GM21447 (cell line): Measurements from ENCODE around the gene ID1.
"Not testable (repeated sequence)": the region's sequence is repeated elsewhere in the genome, so short reads cannot be mapped to it uniquely, and the experiment has no call there.

ENCODE experiments used
- ATAC-seq: cut with Tn5 transposase; IDR thresholded peaks from one replicate; pipeline ENCODE4 v1.9.1; 2021; ENCODE audit not compliant: unreplicated experiment

Gene ID1

DNA sequence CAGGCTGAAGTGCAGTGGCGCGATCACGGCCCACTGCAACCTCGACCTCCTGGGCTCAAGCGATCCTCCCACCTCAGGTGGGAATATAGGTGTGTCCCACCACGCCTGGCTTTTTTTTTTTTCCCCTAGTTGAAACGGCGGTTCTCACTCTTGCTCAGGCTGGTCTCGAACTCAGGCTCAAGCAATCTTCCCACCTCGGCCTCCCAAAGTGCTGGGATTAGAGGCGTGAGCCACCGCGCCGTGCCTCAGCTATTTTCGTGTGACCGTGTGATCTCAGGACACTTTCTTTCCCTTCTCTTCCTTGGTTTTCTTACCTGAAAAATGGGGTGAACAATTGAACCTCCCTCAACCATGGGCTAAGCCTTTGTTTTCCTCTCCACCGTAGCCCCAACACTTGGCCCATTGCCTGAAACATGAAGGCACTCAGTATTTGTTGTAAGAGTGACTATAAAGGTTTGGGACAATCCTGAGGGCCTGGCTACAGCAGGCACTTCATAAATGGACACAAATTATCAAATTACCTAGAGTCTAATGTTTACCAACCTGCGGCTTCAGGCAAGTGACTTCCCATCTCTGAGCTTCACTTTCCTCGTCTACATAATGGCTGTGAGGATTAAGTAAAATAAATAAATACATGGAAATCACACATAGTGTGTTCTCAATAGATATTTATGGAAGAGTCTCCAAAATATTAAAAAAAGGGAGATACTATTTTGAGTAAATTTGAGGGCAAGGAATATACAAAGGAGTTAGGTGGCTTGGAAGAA lies 31.4 kb upstream of the ID1 start:
- ATAC-seq, result no peak

DNA sequence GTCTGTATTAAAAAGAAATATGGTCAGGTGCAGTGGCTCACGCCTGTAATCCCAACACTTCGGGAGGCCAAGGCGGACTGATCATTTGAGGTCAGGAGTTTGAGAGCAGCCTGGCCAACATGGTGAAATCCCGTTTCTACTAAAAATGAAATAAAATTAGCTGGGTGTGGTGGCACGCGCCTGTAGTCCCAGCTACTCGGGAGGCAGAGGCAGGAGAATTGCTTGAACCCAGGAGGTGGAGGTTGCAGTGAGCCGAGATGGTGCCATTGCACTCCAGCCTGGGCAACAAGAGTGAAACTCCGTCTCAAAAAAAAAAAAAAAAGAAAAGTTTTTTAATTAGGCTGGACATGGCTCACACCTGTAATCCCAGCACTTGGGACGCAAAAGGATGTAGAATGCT lies 30.1 kb upstream of the ID1 start:
- not testable (repeated sequence) for ATAC-seq

- ATAC-seq, result no peak
Observed at GRCh38 chr20:31576751-31577150, 28.3 kb upstream of the ID1 start.

DNA sequence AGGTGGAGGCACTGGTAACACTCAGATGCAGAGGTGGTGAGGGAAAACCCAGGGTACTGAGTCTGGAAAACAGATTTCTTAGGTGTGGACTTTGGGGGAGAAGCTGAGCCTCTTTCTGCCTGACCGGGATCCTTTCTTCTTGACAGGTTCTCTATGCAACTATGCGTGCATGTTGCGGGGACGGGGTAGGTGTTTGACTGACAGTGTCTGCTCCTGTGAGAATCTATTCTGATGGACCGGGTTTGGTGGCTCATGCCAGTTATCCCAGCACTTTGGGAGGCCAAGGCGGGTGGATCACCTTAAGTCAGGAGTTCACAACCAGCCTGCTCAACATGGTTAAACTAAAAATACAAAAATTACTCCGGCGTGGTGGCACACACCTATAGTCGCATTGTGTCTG lies 27.9 kb upstream of the ID1 start:
- no peak for ATAC-seq

DNA sequence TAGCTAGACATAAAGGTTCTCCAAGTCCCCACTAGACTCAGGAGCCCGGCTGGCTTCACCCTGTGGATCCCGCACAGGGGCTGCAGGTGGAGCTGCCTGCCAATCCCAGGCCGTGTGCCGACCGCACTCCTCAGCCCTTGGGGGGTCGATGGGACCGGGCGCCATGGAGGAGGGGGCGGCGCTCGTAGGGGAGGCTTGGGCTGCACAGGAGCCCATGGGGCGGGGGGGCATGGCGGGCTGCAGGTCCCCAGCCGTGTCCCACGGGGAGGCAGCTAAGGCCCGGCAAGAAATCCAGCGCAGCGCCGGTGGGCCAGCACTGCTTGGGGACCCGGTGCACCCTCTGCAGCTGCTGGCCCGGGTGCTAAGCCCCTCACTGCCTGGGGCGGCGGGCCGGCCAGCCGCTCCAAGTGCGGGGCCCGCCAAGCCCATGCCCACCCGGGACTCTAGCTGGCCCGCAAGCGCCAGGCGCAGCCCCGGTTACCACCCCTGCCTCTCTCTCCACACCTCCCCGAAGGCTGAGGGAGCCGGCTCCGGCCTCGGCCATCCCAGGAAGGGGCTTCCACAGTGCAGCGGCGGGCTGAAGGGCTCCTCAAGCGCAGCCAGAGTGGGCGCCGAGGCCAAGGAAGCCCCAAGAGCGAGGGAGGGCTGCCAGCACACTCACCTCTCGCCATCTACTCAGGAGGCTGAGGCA lies 26.5 kb upstream of the ID1 start:
- no peak for ATAC-seq

- ATAC-seq, result no peak
Observed at GRCh38 chr20:31579245-31579644, 25.8 kb upstream of the ID1 start.

DNA sequence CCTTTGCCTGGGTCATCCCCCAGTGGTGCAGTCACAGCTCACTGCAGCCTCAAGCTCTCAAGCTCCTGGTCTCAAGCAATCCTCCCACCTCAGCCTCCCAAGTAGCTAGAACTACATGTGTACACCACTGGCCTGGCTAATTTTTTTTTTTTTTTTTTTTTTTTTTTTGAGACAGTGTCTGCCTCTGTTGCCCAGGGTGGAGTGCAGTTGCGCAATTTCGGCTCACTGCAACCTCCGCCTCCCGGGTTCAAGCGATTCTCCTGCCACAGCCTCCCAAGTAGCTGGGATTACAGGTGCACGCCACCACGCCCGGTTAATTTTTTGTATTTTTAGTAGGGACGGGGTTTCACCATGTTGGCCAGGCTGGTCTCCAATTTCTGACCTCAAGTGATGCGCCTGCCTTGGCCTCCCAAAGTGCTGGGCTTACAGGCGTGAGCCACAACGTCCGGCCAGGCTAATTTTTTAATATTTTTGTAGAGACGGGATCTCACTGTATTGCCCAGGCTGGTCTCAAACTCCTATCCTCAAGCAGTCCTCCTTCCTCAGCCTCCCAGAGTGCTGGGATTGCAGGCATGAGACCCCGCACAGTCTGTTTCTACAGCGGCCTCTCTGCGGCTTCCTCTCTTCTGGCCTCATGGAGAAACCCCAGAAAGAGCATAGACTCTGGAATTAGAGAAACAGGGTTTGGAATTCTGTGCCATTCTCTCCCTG lies 25.0 kb upstream of the ID1 start:
- ATAC-seq, result not testable (repeated sequence)

GRCh38 chr20:31580706-31581105 lies 24.4 kb upstream of the ID1 start:
- ATAC-seq, result no peak

- no peak for ATAC-seq
Observed at GRCh38 chr20:31581391-31581790, 23.7 kb upstream of the ID1 start.

DNA sequence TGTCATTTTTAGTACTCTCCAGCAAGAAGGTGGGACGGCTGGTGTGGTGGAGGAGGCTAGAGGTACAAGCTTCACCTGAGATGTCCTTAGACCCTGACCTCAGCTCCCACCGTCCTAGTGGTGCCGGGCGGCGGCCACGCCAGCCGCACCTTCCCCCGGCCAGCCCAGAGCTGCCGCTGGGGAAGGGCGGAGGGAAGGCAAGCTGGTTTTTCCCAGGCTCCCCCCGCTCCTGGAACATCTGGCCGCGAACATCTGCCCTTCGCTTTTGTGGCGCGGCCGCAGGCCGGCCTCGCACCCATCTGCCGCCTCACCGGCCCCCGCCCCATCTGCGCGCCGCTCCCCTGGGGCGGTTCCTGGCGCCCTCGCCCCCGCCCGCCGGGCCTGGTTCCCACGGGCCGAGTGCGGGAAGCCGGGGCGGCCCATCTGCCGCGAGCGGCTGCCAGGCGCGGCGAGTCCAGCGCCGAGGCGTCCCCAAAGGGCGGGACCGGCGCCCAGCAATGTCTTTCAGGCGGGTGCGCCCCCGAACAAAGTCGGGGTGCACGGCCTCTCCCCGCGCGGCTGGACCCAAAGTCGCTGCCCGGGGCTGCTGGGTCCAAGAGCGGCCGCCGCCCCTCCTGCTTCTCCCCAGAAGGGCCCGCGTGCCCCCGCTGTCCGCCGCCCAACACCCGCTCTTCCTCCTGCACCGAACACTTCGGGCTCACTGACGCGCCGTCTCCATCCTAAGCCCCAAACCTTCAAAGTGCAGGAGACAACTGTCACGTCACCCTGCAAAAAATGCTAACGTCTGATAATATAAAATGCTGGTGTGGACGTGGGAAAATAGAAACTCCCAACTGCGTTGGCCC lies 17.3 kb upstream of the ID1 start:
- ATAC-seq, result no peak

- no peak for ATAC-seq
Observed at GRCh38 chr20:31590717-31591225, 14.3 kb upstream of the ID1 start.

GRCh38 chr20:31593221-31594001 lies 11.7 kb upstream of the ID1 start:
- no peak for ATAC-seq

- ATAC-seq, result no peak
Observed at GRCh38 chr20:31594002-31594557, 11.0 kb upstream of the ID1 start.

DNA sequence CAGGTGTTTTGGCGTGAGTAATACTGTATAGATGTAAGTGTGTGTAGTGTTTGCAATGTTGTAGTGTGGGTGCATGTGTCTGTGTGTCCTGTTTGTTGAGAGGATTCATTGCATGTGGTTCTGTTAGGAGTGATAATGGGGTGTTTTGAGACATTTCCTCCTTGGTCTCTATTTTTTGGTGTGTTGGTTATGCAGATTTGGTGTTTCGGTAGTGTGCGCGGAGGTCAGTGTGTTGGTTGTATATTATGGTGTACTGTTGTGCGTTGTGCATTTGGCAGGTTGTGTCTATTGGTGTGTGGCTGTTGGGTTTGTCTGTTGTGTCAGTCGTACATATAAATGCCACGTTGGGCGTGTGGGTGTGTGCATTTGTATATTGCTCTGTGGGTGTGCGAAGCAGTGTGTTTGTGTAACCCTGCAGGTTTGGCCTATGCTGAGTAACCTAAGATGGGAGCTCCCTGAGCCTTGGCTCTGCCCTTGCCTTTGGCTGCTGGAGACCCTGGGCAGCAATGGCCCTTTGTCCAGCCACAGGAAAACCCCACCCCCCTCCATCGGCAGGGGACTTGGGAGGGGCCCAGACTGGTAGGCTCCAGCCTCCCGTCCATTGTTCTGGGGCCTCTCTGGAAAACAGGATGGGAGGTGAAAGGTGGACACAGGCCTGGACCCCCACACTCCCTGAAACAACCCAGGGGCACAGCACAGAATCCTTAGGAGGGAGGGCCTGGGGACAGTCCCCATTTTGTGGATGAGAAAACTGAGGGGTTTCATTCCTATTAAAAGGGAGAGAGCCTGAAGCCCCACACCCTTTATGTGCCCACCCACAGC lies 10.3 kb upstream of the ID1 start:
- no peak for ATAC-seq

GRCh38 chr20:31595380-31595653 lies 9.8 kb upstream of the ID1 start:
- no peak for ATAC-seq

- no peak for ATAC-seq
Observed at GRCh38 chr20:31595654-31596411, 9.3 kb upstream of the ID1 start.

GRCh38 chr20:31596412-31596715 lies 8.7 kb upstream of the ID1 start:
- not testable (repeated sequence) for ATAC-seq

DNA sequence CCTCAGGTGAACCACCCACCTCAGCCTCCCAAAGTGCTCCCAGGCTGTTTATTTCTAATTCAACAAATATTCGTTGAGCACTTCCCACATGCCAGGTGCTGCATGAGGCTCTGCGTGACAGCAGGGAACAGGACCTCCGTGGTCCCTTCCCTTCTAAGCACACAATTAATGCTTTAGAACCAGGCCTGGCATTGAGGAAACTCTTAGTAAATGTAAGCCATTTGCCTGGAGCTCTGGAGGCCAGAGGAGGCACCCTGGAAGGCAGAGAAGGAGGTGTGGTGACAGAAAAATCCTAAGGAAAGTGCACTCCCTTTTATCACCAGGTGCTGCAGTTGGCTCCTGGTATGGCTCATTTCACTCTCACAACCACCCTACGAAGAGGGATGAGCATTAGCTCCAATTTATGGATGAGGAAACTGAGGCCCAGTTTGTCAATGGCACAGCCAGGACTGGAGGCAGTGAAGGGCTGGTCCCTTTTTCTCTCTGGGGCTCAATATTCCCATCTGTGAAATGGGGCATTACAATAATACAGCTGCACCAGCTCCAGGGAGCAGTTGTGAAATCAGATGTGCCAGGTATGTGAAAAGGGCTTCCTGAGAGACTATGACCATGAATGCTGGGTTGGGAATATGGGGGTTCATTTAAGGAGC lies 8.1 kb upstream of the ID1 start:
- no peak for ATAC-seq
